ENCODE measurements around the gene TEPSIN. TPM values are rescaled to one million over a fixed set of nuclear protein-coding genes. Genes with fewer than 3 reads are reported as not detected.

The TEPSIN gene, protein sequence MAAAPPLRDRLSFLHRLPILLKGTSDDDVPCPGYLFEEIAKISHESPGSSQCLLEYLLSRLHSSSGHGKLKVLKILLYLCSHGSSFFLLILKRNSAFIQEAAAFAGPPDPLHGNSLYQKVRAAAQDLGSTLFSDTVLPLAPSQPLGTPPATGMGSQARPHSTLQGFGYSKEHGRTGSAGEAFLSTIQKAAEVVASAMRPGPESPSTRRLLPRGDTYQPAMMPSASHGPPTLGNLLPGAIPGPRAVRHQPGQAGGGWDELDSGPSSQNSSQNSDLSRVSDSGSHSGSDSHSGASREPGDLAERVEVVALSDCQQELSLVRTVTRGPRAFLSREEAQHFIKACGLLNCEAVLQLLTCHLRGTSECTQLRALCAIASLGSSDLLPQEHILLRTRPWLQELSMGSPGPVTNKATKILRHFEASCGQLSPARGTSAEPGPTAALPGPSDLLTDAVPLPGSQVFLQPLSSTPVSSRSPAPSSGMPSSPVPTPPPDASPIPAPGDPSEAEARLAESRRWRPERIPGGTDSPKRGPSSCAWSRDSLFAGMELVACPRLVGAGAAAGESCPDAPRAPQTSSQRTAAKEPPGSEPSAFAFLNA
- 20.4 and 27.1 TPM in 2 replicates for total RNA-seq (2014; rRNA removed; shearing (Covaris generic))

DNA sequence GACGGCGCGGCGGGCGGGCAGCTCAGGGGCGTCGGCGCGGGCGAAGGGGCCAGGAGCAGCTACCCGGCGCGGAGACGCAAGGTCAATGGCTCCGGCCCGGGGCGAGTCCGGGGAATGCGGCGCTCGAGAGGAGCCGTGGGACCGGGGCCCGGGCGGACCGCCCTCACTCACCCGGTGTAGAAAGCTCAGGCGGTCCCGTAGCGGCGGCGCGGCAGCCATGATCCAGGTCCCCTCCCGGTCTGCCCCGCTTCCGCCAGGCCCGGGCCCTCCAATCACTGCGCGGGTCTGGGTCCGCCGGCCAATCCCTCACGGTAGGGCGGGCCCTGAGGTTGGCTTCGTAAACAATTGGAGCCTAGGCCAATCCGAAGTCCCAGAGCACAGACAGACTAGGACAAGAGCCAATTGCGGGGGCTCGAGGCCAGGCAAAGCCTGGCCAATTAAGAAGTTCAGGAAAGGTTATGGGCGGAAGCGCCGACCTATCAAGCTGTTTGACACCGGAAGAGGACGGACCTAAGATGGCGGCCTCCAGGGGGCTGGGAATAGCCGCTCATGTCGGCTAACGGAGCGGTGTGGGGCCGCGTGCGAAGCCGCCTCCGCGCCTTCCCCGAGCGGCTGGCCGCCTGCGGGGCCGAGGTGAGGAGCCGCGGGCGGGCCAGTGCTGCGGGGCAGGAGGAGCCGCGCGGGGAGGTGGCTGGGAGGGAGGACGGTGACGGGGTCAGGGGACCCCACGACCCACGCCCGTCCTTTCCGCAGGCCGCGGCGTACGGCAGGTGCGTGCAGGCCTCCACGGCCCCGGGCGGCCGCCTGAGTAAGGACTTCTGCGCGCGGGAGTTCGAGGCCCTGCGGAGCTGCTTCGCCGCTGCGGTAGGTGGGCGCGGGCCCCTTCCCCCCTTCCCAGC lies at the start of gene TEPSIN, which contains the start of gene NDUFAF8:
Gene TEPSIN, minus strand, starts transcription at position 241 of the 899 bp plus-strand sequence. Its CDS starts 22 bp downstream, at position 219.
Gene NDUFAF8, plus strand, starts transcription at position 504 of the 899 bp plus-strand sequence. Its CDS starts 46 bp downstream, at position 550.
- Histone ChIP-seq H3K27me3 (replicated peaks) (no peaks in the 10 kb centered on the region), H3K27ac (peak within 1 kb of the TSS; percentile 61), H3K4me3 (peak within 1 kb of the TSS; percentile 95), H3K9me3 (replicated peaks) (no peaks in the 10 kb centered on the region), H3K36me3 (peaks cover 44% of the 10 kb centered on the region), H3K4me1 (replicated peaks) (peaks cover 16% of the 10 kb centered on the region)
- peak; percentile 98 to 99 for DNase-seq (ENCODE audit: low read depth in 1 of 2, low spot score in 2 of 2)

DNA sequence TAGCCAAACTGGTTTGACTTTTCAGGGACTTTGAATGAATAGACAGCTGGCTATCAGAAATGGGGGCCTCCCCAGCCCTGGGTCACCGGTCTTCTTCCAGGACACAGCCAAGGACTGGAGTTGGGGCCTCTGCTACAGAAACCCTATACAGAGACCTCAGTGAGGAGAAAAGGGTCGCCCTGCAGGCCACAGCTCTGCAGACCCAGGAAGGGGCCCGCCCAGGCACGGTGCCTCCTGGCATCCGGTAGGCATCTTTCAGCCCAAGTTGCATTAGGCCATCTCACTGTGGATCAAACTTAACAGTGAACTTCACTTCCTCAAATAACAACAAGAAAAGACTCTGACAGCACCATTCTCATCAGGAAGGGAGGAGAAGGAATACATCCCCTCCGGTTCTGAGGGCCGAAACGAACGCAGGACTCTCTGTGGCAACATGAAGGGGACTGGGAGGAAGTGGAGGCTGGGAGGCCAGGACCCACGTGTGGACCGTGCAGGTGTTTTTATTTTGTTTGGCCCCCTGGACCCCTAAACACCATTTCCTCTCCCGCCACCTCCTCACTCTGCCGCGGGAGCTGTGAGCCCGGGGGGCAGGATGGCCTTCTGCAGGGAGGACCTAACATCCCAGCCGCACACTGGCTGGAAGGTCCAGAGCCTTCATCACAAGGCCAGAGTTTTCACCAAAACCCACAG lies 49.0 kb upstream of the TEPSIN start:
- H3K9me3 ChIP-seq (replicated peaks) = no peaks in the 10 kb centered on the region; the same call in 1 of the 2 replicates
- peaks cover 68% of the 10 kb centered on the region for H3K36me3 ChIP-seq

GRCh38 chr17:81287152-81287551 lies 48.3 kb upstream of the TEPSIN start:
- Histone ChIP-seq H3K9me3 (replicated peaks) (no peaks in the 10 kb centered on the region; the same call in 1 of the 2 replicates), H3K36me3 (peaks cover 76% of the 10 kb centered on the region), H3K27ac (no peak overlapping the region), H3K4me1 (replicated peaks) (no peaks in the 10 kb centered on the region), H3K4me3 (no peak overlapping the region), H3K27me3 (replicated peaks) (no peaks in the 10 kb centered on the region)
- DNase-seq (ENCODE audit: low read depth in 1 of 2, low spot score in 2 of 2) = no peak

More for the DNA sequence above, 49.0 kb upstream of the TEPSIN start:
- no peak overlapping the region for H3K4me3 ChIP-seq
- H3K27me3 ChIP-seq (replicated peaks) = no peaks in the 10 kb centered on the region
- H3K27ac ChIP-seq = no peak overlapping the region
- no peaks in the 10 kb centered on the region for H3K4me1 ChIP-seq (replicated peaks)
- DNase-seq (ENCODE audit: low read depth in 1 of 2, low spot score in 2 of 2) = no peak

DNA sequence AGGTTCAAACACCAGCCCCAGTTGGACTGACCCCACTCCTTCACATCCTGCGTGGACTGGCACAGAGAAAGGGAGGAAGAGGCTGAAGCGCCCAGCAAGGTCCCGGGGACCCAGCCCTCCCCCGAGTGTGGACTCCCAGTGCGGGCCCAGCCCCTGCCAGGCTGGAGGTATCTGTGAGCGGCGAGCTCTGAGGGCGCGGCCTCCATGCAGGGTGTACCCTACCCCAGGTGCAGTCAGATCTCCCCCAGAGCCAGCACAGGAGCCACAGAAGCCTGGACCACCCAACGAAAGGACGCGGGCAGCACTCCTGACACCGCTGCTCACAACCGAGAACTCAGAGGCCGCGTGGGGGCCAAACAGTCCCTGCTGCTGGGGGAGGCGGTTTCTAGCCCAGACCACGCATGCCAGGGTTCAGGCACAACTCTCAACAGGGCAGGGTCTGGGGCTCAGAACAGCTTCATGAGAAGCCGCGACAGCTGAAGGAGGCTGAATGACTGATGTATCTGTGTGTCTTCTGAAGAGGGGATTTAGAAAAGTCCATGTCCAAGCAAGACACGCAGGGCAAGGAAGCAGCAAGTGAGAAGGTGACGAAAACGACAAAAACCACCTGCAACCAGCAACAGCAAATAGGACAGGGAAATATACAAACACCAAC lies 47.8 kb upstream of the TEPSIN start:
- Histone ChIP-seq H3K9me3 (replicated peaks) (no peaks in the 10 kb centered on the region; the same call in 1 of the 2 replicates), H3K4me3 (no peak overlapping the region), H3K27ac (no peak overlapping the region), H3K4me1 (replicated peaks) (no peaks in the 10 kb centered on the region), H3K27me3 (replicated peaks) (no peaks in the 10 kb centered on the region), H3K36me3 (peaks cover 81% of the 10 kb centered on the region)
- DNase-seq (ENCODE audit: low read depth in 1 of 2, low spot score in 2 of 2) = no peak

GRCh38 chr17:81285894-81286293 lies 47.0 kb upstream of the TEPSIN start:
- H3K4me3 ChIP-seq = no peak overlapping the region
- H3K9me3 ChIP-seq (replicated peaks) = no peaks in the 10 kb centered on the region; the same call in 1 of the 2 replicates
- no peaks in the 10 kb centered on the region for H3K27me3 ChIP-seq (replicated peaks)
- H3K4me1 ChIP-seq (replicated peaks) = no peaks in the 10 kb centered on the region
- no peak for DNase-seq (ENCODE audit: low read depth in 1 of 2, low spot score in 2 of 2)
- H3K27ac ChIP-seq = no peak overlapping the region
- H3K36me3 ChIP-seq = peaks cover 84% of the 10 kb centered on the region

DNA sequence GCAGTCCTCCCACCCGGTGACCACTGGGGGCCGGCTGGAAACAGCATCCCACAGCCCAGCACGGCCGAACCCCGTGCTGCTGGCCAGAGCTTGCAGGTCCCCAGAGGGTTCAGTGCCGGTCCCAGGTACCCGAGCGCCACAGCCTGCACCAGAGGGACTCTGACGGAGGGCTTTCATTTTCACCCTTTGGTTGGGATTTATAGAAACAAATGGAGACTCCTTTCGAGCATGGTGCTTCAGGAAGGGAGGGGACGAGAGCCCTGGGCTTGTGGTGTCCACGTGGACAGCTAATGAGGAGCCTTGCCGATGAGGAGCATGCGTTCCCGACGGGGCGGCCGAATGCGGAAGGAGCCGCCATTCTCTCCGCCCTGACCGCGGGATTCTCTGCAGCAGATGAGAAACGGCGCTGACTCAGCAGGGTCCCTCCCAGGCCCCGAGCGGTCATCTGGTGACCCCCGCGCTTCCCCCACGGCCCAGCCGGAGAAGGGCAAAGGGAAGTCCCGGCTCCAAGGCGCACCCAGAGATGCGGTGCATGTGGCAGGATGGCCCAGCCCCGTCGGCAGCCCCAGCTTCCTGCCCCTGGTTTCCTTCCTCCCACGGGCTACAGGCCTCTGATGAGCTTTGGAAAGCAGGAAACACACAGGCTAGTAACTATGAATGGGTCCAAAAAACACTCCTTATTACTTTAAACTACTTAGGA lies 46.5 kb upstream of the TEPSIN start:
- Histone ChIP-seq H3K36me3 (peaks cover 82% of the 10 kb centered on the region), H3K4me3 (no peak overlapping the region), H3K27me3 (replicated peaks) (no peaks in the 10 kb centered on the region), H3K4me1 (replicated peaks) (no peaks in the 10 kb centered on the region), H3K9me3 (replicated peaks) (no peaks in the 10 kb centered on the region; the same call in 1 of the 2 replicates), H3K27ac (no peak overlapping the region)
- no peak for DNase-seq (ENCODE audit: low read depth in 1 of 2, low spot score in 2 of 2)

DNA sequence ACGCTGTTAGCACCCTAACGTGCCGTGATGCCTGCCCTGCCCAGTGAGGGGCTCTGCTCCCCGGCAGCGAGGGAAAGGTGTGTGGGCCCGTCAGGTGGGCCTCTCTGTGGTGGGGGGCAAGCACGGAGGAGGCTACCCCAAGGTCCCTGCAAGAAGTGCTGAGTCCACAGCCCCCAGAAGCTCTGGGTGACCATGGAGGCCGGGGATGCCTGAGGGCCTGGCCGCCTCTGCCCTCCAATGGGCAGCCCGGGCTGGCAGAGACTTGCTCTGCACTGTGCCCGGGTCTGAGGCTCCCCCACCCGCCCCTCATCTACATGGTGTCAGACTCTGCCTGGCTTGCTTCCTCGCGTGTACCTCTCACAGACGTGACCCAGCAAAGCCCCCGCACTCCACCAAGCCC lies 44.0 kb upstream of the TEPSIN start:
- H3K36me3 ChIP-seq = peaks cover 82% of the 10 kb centered on the region
- H3K4me1 ChIP-seq (replicated peaks) = no peaks in the 10 kb centered on the region
- DNase-seq (ENCODE audit: low read depth in 1 of 2, low spot score in 2 of 2) = no peak
- no peak overlapping the region for H3K4me3 ChIP-seq
- H3K9me3 ChIP-seq (replicated peaks) = no peaks in the 10 kb centered on the region; the same call in 1 of the 2 replicates
- H3K27me3 ChIP-seq (replicated peaks) = no peaks in the 10 kb centered on the region
- no peak overlapping the region for H3K27ac ChIP-seq

DNA sequence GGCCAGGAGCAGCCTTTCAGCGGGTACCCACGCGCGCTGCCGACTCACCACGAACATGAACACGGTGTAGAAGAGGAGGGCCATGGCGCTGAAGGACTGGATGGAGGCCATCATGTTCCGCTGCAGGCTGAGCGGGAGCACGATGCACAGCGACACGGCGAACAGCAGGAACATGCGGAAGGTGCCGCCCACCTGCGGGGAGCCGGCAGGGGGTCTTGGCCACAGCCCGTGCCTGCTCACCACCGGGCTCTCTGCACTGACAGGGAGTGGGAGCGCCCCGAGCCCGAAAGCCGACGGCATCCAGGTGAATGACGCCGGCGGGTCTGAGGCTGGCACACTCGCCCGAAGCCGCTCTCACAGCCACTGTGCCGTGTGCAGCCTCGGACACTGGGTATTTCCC lies 43.3 kb upstream of the TEPSIN start:
- Histone ChIP-seq H3K4me1 (replicated peaks) (no peaks in the 10 kb centered on the region), H3K36me3 (peaks cover 82% of the 10 kb centered on the region), H3K9me3 (replicated peaks) (no peaks in the 10 kb centered on the region; the same call in 1 of the 2 replicates), H3K27ac (no peak overlapping the region), H3K27me3 (replicated peaks) (no peaks in the 10 kb centered on the region), H3K4me3 (no peak overlapping the region)
- no peak for DNase-seq (ENCODE audit: low read depth in 1 of 2, low spot score in 2 of 2)

- Histone ChIP-seq H3K27me3 (replicated peaks) (no peaks in the 10 kb centered on the region), H3K36me3 (peaks cover 81% of the 10 kb centered on the region), H3K27ac (no peak overlapping the region), H3K4me1 (replicated peaks) (no peaks in the 10 kb centered on the region), H3K9me3 (replicated peaks) (no peaks in the 10 kb centered on the region; the same call in 1 of the 2 replicates), H3K4me3 (no peak overlapping the region)
- no peak for DNase-seq (ENCODE audit: low read depth in 1 of 2, low spot score in 2 of 2)
Measured at GRCh38 chr17:81280571-81280970, 41.7 kb upstream of the TEPSIN start.

DNA sequence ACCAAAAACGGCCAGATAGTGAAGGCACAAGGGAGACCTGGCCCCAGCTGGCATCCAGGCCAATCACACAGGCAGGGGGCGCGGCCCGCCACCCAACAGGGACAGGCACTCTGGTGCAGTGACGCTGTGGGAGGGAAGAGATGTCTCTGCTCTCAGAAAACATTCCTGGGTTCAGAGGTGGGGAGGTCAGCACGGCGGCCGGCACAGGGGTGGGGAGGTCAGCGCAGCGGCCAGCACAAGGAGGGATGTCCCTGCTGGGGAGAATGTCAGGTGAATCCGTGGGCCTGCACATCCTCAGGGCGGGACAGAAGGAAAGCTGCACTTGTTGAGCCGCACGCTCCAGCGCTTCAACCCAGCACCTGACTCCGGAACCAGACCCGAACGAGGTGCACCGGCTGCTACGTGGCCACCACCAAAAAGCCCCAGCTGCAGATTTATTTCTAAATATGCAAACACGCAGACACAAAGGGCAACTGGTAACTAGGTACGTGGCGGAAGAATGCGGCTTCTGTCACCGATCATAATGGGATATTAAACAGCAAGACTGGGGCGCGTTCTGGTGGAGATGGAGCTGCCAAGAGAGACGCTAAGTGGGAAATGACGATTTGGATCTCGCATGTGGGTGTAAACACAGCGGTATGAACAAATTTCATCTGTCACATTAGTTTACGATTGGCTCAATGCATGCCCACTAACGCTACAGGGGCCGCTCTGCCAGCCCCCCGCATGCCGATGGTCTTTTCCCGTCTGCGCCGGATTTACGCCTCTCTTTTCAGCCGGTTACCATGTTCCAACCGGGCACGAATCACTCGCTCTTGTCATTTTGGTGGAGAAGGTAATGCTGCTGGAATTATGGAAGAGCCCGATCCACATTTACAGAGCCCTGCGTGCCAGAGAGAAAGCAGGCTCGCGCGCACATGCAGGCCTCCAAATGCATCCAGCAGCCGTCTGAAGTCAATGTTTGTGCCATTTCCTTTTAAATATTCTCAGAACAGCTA lies 40.7 kb upstream of the TEPSIN start:
- Histone ChIP-seq H3K9me3 (replicated peaks) (no peaks in the 10 kb centered on the region), H3K4me1 (replicated peaks) (no peaks in the 10 kb centered on the region), H3K36me3 (peaks cover 80% of the 10 kb centered on the region), H3K27ac (no peak overlapping the region), H3K4me3 (no peak overlapping the region), H3K27me3 (replicated peaks) (no peaks in the 10 kb centered on the region)
- no peak for DNase-seq (ENCODE audit: low read depth in 1 of 2, low spot score in 2 of 2)

DNA sequence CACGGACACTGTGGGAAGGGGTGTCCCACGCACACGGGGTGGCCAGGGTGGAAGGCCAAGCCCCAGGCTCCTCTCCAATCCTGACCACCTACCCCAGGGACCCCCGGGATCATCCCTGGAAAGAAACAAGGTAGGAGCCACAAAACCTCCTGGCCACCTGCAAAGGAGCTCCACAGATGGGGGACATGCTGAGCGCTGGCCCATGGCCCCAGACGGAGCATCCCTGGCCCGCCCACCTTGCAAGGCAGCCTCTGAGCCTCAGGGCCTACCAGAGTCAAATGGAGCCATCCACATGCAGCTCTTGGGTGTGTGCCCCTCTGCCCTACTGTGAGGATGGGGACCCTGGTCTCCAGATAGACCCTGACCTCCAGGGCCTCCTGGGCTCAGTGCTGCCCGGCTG lies 40.0 kb upstream of the TEPSIN start:
- Histone ChIP-seq H3K4me1 (replicated peaks) (no peaks in the 10 kb centered on the region), H3K4me3 (no peak overlapping the region), H3K9me3 (replicated peaks) (no peaks in the 10 kb centered on the region), H3K27ac (no peak overlapping the region), H3K36me3 (peaks cover 88% of the 10 kb centered on the region), H3K27me3 (replicated peaks) (no peaks in the 10 kb centered on the region)
- DNase-seq (ENCODE audit: low read depth in 1 of 2, low spot score in 2 of 2) = no peak

Measured in SJSA1 (cell line).